Progenitor cell of endocrine pancreas (in vitro differentiated cells): ENCODE measurements around the gene HESX1. TPM values are rescaled to one million over a fixed set of nuclear protein-coding genes. Genes with fewer than 3 reads are reported as not detected.

Experiments used
- DNase-seq: peaks from one replicate; pipeline ENCODE4 v3.0.0; 2021; ENCODE audit warnings: low spot score; ENCODE audit not compliant: unreplicated experiment
- H3K27ac Mint-ChIP-seq: 2 replicates; pipeline ENCODE4 v1.8.0; 2021; ENCODE audit warnings: mild to moderate bottlenecking, moderate library complexity, mixed read lengths
- H3K27me3 Mint-ChIP-seq: 2 replicates; pipeline ENCODE4 v1.8.0; 2021; ENCODE audit warnings: mixed read lengths
- H3K36me3 Mint-ChIP-seq: 2 replicates; pipeline ENCODE4 v1.8.0; 2022; ENCODE audit warnings: mixed read lengths; ENCODE audit not compliant: insufficient read depth
- H3K4me1 Mint-ChIP-seq: 2 replicates; pipeline ENCODE4 v1.8.0; 2021; ENCODE audit warnings: low read depth, mixed read lengths
- H3K4me3 Mint-ChIP-seq: 2 replicates; pipeline ENCODE4 v1.8.0; 2021; ENCODE audit warnings: low read depth, mild to moderate bottlenecking, moderate library complexity, mixed read lengths
- H3K9me3 Mint-ChIP-seq: 2 replicates; pipeline ENCODE4 v1.8.0; 2021; ENCODE audit warnings: low read depth, mixed read lengths
- CTCF ChIP-seq: fragments of 200-600 bp; sonication (generic); IDR thresholded peaks from one replicate; pipeline ENCODE4 v1.5.0; 2021; ENCODE audit warnings: antibody characterized with exemption, mild to moderate bottlenecking; ENCODE audit not compliant: unreplicated experiment
- total RNA-seq: library from RNA; stranded (reverse); gene quantifications from 2 replicates; pipeline ENCODE4 v1.2.1, GENCODE V29; 2021

HESX1 gene
- total RNA-seq, 1 donor from 2014 or later, result 0.96 TPM

GRCh38 chr3:57206423-57206822 is 6.6 kb upstream of the HESX1 start:
- no peak for DNase-seq
- Mint-ChIP-seq H3K9me3 (no peaks in the 10 kb centered on the region), H3K4me1 (peaks cover 4% of the 10 kb centered on the region), H3K4me3 (no peak overlapping the region), H3K27me3 (no peaks in the 10 kb centered on the region), H3K27ac (no peak overlapping the region), H3K36me3 (no peaks in the 10 kb centered on the region)
- TF ChIP-seq CTCF, result no peak

- DNase-seq, result no peak
- H3K36me3 Mint-ChIP-seq, result no peaks in the 10 kb centered on the region
- TF ChIP-seq CTCF, result no peak
- no peak overlapping the region for H3K4me3 Mint-ChIP-seq
- no peak overlapping the region for H3K27ac Mint-ChIP-seq
- no peaks in the 10 kb centered on the region for H3K9me3 Mint-ChIP-seq
- H3K4me1 Mint-ChIP-seq, result peaks cover 6% of the 10 kb centered on the region
- no peaks in the 10 kb centered on the region for H3K27me3 Mint-ChIP-seq
These were observed 5.1 kb downstream of the HESX1 start for GRCh38 chr3:57194641-57195040.

GRCh38 chr3:57192028-57192427 is 7.8 kb downstream of the HESX1 start:
- no peak for DNase-seq
- no peak for TF ChIP-seq CTCF
- no peaks in the 10 kb centered on the region for H3K9me3 Mint-ChIP-seq
- H3K27me3 Mint-ChIP-seq, result no peaks in the 10 kb centered on the region
- H3K4me1 Mint-ChIP-seq, result peaks cover 8% of the 10 kb centered on the region
- H3K27ac Mint-ChIP-seq, result no peak overlapping the region
- no peaks in the 10 kb centered on the region for H3K36me3 Mint-ChIP-seq
- H3K4me3 Mint-ChIP-seq, result no peak overlapping the region

GRCh38 chr3:57184526-57184925 is 15.3 kb downstream of the HESX1 start:
- no peaks in the 10 kb centered on the region for H3K9me3 Mint-ChIP-seq
- H3K4me1 Mint-ChIP-seq, result peaks cover 4% of the 10 kb centered on the region
- no peak for TF ChIP-seq CTCF
- H3K27me3 Mint-ChIP-seq, result peaks cover 7% of the 10 kb centered on the region
- no peak overlapping the region for H3K4me3 Mint-ChIP-seq
- DNase-seq, result no peak
- no peak overlapping the region for H3K27ac Mint-ChIP-seq
- H3K36me3 Mint-ChIP-seq, result no peaks in the 10 kb centered on the region

- H3K4me1 Mint-ChIP-seq, result no peaks in the 10 kb centered on the region
- H3K27me3 Mint-ChIP-seq, result peaks cover 7% of the 10 kb centered on the region
- H3K4me3 Mint-ChIP-seq, result no peak overlapping the region
- peak; percentile 51 for TF ChIP-seq CTCF
- H3K36me3 Mint-ChIP-seq, result no peaks in the 10 kb centered on the region
- H3K27ac Mint-ChIP-seq, result no peak overlapping the region
- no peak for DNase-seq
- H3K9me3 Mint-ChIP-seq, result no peaks in the 10 kb centered on the region
These were observed 20.0 kb downstream of the HESX1 start for GRCh38 chr3:57179580-57180410.
